Breast epithelium (tissue), 3 donors: Measurements from ENCODE around the gene GALNTL6.

ENCODE experiments used
- CTCF ChIP-seq, 3 donors: fragments of 450-650 bp; IDR thresholded peaks; one replicate each; pipeline ENCODE4 v1.5.1; 2016 to 2017; ENCODE audit warnings: antibody characterized with exemption in 3 of 3, mild to moderate bottlenecking in 3 of 3, moderate library complexity in 3 of 3
- POLR2A ChIP-seq: fragments of 450-650 bp; IDR thresholded peaks from one replicate; pipeline ENCODE4 v1.6.1; 2016; ENCODE audit warnings: antibody characterized with exemption, mild to moderate bottlenecking, moderate library complexity
- POLR2AphosphoS5 ChIP-seq, 3 donors: sonication (generic); formaldehyde crosslinking; IDR thresholded peaks; one replicate each; pipeline ENCODE4 v1.6.1; 2017; ENCODE audit warnings: antibody characterized with exemption in 3 of 3

GRCh38 chr4:173005912-173006633 lies 1192.9 kb downstream of the GALNTL6 start:
- TF ChIP-seq CTCF (IDR thresholded peaks at IDR 0.05) (no peak), POLR2AphosphoS5 (IDR thresholded peaks at IDR 0.05) (no peak), POLR2A (no peak)
